Heart left ventricle (tissue), 16 donors: Measurements from ENCODE around the gene RS1. TPM values are rescaled to one million over a fixed set of nuclear protein-coding genes. Genes with fewer than 3 reads are reported as not detected.

ENCODE experiments used
- ATAC-seq, 4 donors: fragments of 200-7000 bp; cut with Tn5 transposase; one replicate each; pipeline ENCODE4 v1.9.1; 2020 to 2022; ENCODE audit warnings: moderate library complexity in 4 of 4, mild to moderate bottlenecking in 3 of 4, moderate number of reproducible peaks in 1 of 4
- DNase-seq, 5 donors: peaks; one replicate each; pipeline ENCODE4 v3.0.0-alpha.2; 2020
- H3K27ac ChIP-seq, 12 donors: fragments of 200-600 bp; sonication (generic) in 4 of 12; one replicate each; pipeline versions ENCODE4 v1.5.0 to v1.8.0; 2016 to 2022; ENCODE audit warnings: mild to moderate bottlenecking in 2 of 12
- H3K27me3 ChIP-seq, 9 donors: fragments of 200-600 bp; sonication (generic) in 2 of 9; one replicate each; pipeline versions ENCODE4 v1.5.1 to v1.8.0; 2016 to 2022; ENCODE audit warnings: mild to moderate bottlenecking in 3 of 9
- H3K36me3 ChIP-seq, 9 donors: fragments of 200-600 bp; sonication (generic) in 2 of 9; one replicate each; pipeline versions ENCODE4 v1.5.0 to v1.8.0; 2018 to 2022; ENCODE audit warnings: mild to moderate bottlenecking in 2 of 9
- H3K4me1 ChIP-seq, 12 donors: fragments of 200-600 bp; sonication (generic) in 4 of 12; one replicate each; pipeline versions ENCODE4 v1.5.0 to v1.8.0; 2016 to 2022; ENCODE audit warnings: mild to moderate bottlenecking in 3 of 12
- H3K4me3 ChIP-seq, 12 donors: fragments of 200-600 bp; sonication (generic) in 4 of 12; one replicate each; pipeline versions ENCODE4 v1.5.0 to v1.8.0; 2017 to 2022; ENCODE audit warnings: mild to moderate bottlenecking in 9 of 12, moderate library complexity in 4 of 12
- H3K9me3 ChIP-seq, 12 donors: fragments of 200-600 bp; sonication (generic) in 4 of 12; one replicate each; pipeline versions ENCODE4 v1.5.0 to v1.8.0; 2016 to 2022; ENCODE audit warnings: mild to moderate bottlenecking in 1 of 12
- POLR2A ChIP-seq, 2 donors: fragments of 450-650 bp; IDR thresholded peaks; one replicate each; pipeline ENCODE4 v1.6.1; 2017; ENCODE audit warnings: antibody characterized with exemption in 2 of 2, mild to moderate bottlenecking in 2 of 2, moderate library complexity in 2 of 2
- WGBS, 4 donors: extraction: QIAGEN DNeasy Blood & Tissue Kit in 2 of 4; methylation state at CpG; one replicate each; pipeline versions ENCODE4 v1.1.5 to v1.1.7; 2013 to 2018; 5-methylcytosine and 5-hydroxymethylcytosine counted together
- intact Hi-C, 10 donors: fragments of 100-400 bp; cut with DNase I; formaldehyde crosslinking; loops; one replicate each; pipeline versions ENCODE4 v1.11.1 to v1.14.2; 2022
- polyA plus RNA-seq, 2 donors: library from polyadenylated mRNA; stranded (reverse); fragments of 200-250 nt; gene quantifications; one replicate each; pipeline ENCODE4 v1.2.3, GENCODE V29; 2013
- total RNA-seq, 9 donors: library from RNA; depleted of rRNA in 2 of 9; stranded (reverse); fragments of >200 nt in 2 of 9; fragmentation: NEBNext Ultra II Directional in 3 of 9; extraction: Animal tissue kit (Norgen Biotek cat#: 25700) in 3 of 9; gene quantifications; one replicate each; pipeline versions ENCODE4 v1.1.0 to v1.2.4, GENCODE V29; 2016 to 2023
- TF ChIP-seq, protein P1 (sequence below), 12 donors: fragments of 200-600 bp; sonication (generic) in 4 of 12; IDR thresholded peaks; one replicate each; pipeline versions ENCODE4 v1.5.0 to v1.8.0; 2018 to 2022; ENCODE audit warnings: antibody characterized with exemption in 12 of 12, mild to moderate bottlenecking in 5 of 12
- donor health status: ischemic (EF 13 %, LVEDD 7.1; RV severe dilation, severe dysfunction).
- donor health status: healthy with polysubstance abuse.
- donor health status: DM: no; HTN: yes; CAD: no.
- donor health status: DM: no; HTN: no; CAD: no.
- donor health status: ischemic (EF 25% LVEDD 6.9; RV normal size, moderate dysfunction).
- donor health status: ischemic (EF 25% LVEDD 5.7; RV mildly dilated, moderate dysfunction).
- donor health status: healthy.
- donor health status: DM: yes; HTN: yes; CAD: no.
- donor health status: ischemic (EF 35%, LVEDD 5.7; RV mildly dilated, moderate dysfunction).
- donor health status: nonischemic (EF 11% LVEDD 7.7; RV severe dilation, severe dysfunction).
- donor health status: DM: yes; HTN: yes; CAD: no.
- donor health status: PGD.
- donor health status: ischemic (EF 29% LVEDD 5.4; RV normal size, mild dysfunction).
- donor health status: nonischemic (EF 23%, LVEDD 6.1; RV moderate dilation, normal function).

RS1 gene
- total and polyA plus RNA-seq, 11 donors, result not detected

DNA sequence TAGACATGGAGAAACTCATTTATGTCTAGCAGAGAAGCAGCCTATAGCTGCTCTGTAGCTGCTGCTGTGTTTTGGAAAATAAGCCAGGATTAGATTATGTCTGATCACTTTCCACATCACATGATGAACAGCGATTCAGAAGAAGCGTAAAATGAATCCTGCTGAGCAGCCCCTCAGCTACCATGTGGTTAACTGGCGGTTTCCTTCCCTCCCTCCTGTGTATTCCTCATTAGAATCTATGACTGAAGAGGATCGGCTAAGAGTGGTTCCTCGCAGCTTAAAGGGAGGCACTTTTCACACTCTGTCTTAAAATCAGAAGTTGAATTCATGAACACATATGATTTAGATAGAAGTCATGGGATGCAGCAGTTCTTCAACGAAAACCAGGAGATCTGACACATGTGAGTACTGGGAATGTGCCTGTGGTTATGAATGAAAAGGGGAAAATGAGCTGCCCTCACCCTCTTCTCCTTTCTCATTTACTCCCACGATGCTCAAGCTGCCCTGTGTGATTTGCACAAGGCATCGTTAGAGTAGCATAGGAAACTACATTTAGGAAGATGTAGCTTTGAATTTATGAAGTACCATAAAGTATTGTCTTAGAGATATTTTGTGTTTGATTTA is 35.6 kb upstream of the RS1 start, which contains the start of gene PPEF1:
Gene PPEF1 (plus strand): TSS at position 220 of the 624 bp plus-strand sequence. CDS start 136 bp downstream, at position 356.
- peaks cover 0 to 10% (median 0%) of the 10 kb centered on the region in 9 donors for H3K27me3 ChIP-seq
- TF ChIP-seq, protein P1, sequence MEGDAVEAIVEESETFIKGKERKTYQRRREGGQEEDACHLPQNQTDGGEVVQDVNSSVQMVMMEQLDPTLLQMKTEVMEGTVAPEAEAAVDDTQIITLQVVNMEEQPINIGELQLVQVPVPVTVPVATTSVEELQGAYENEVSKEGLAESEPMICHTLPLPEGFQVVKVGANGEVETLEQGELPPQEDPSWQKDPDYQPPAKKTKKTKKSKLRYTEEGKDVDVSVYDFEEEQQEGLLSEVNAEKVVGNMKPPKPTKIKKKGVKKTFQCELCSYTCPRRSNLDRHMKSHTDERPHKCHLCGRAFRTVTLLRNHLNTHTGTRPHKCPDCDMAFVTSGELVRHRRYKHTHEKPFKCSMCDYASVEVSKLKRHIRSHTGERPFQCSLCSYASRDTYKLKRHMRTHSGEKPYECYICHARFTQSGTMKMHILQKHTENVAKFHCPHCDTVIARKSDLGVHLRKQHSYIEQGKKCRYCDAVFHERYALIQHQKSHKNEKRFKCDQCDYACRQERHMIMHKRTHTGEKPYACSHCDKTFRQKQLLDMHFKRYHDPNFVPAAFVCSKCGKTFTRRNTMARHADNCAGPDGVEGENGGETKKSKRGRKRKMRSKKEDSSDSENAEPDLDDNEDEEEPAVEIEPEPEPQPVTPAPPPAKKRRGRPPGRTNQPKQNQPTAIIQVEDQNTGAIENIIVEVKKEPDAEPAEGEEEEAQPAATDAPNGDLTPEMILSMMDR (IDR thresholded peaks at IDR 0.05), result no peak
- TF ChIP-seq POLR2A (IDR thresholded peaks at IDR 0.05), result no peak
- ATAC-seq (no peak), DNase-seq (no peak)
- H3K9me3 ChIP-seq, result peaks cover 0 to 16% (median 0%) of the 10 kb centered on the region in 12 donors
- no peaks in the 10 kb centered on the region for H3K4me1 ChIP-seq
- no peaks in the 10 kb centered on the region for H3K36me3 ChIP-seq
- no peak within 1 kb of the TSS for H3K27ac ChIP-seq
- H3K4me3 ChIP-seq, result no peak within 1 kb of the TSS
- WGBS, 4 donors, result 53 to 63% (median 57%) methylated on average over 8 of the region's 8 CpGs
- intact Hi-C loops, result no loop called here

GRCh38 chrX:18702362-18703195 is 30.7 kb upstream of the RS1 start:
- TF ChIP-seq POLR2A (IDR thresholded peaks at IDR 0.05), result no peak
- TF ChIP-seq, protein P1 (IDR thresholded peaks at IDR 0.05), result no peak
- peak in 1 of 4 donors; percentile 41 for ATAC-seq
- H3K9me3 ChIP-seq, result no peaks in the 10 kb centered on the region
- no peak overlapping the region for H3K4me3 ChIP-seq
- intact Hi-C loops, result no loop called here
- H3K4me1 ChIP-seq, result no peaks in the 10 kb centered on the region
- WGBS, 4 donors, result 61 to 83% (median 75%) methylated on average over 12 of the region's 12 CpGs
- DNase-seq, result no peak
- no peaks in the 10 kb centered on the region for H3K36me3 ChIP-seq
- H3K27me3 ChIP-seq, result peaks cover 0 to 14% (median 0%) of the 10 kb centered on the region in 9 donors
- no peak overlapping the region for H3K27ac ChIP-seq

DNA sequence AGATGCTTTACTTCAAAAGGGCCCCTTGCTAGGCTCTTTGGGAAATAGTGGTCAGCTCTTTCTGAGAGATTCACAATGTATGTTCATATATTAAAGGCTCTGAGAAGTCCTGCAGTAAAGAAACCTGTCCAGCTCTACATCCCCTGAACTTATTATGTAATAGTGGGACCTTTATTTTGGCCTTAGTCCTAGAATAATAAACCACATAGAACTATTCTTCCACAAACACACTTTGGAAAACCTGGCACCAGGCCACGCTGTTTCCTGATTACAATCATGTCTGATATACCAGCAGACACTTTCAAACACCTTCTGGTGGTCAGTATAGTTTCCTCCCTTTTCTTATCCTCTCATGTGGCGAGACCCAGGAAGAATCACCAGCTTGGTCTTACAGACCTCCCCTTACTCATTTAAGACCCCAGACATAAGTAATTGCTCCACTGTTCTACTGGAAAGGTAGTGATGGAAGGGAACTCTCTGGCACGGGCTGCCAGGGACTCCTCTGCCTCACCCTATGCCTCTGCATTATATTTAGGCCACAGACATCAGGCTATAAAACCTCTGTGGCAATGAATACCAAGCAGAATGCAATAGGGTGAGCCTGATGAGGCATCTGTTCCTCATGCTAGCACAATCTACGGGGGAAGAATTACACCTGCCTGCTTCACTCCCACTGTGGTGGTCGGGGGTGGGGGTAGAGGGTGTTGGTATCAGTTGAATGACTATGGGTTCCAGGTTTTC is 29.9 kb upstream of the RS1 start:
- H3K9me3 ChIP-seq, result no peaks in the 10 kb centered on the region
- DNase-seq (peak in 3 of 5 donors; percentile 18 to 38 (median 23)), ATAC-seq (no peak)
- H3K4me3 ChIP-seq, result no peak overlapping the region
- H3K4me1 ChIP-seq, result no peaks in the 10 kb centered on the region
- TF ChIP-seq, protein P1 (IDR thresholded peaks at IDR 0.05), result no peak
- no peak for TF ChIP-seq POLR2A (IDR thresholded peaks at IDR 0.05)
- no peak overlapping the region for H3K27ac ChIP-seq
- 62 to 83% (median 69%) methylated on average over 5 of the region's 5 CpGs for WGBS, 4 donors
- peaks cover 0 to 10% (median 0%) of the 10 kb centered on the region in 9 donors for H3K27me3 ChIP-seq
- intact Hi-C loops, result no loop called here
- H3K36me3 ChIP-seq, result no peaks in the 10 kb centered on the region
